ENCODE measurements around the gene ZNF845.
"Not testable (repeated sequence)": the region's sequence is repeated elsewhere in the genome, so short reads cannot be mapped to it uniquely, and the experiment has no call there.

ZNF845 gene

GRCh38 chr19:53333463-53334449 is at the start of gene ZNF845:
ZNF845 (plus strand) TSS chr19:53333749; CDS start chr19:53341308, 7,559 bp downstream.
- peak; percentile 88 to 90 for DNase-seq (ENCODE audit: low read depth in 2 of 2)

DNA sequence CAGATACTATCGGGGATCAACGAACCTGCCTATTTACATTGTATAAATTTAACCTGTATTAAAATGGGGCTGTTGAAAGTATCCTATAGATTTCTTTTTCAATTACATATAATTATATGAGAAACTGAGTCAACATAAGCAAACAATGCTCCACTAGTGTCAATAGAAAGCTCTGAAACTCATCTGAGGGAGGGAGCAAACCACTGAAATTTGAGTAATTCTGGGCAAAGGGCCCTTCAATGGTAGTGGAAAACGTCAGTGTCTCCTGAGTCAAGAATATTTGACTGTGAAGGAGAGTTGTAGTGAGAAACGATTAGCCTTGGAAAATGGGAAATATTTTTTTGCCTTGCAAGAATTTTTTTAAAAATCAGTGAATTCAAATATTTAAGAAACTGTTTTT is 48.5 kb upstream of the ZNF845 start:
- DNase-seq (ENCODE audit: low read depth in 2 of 2) = no peak

DNA sequence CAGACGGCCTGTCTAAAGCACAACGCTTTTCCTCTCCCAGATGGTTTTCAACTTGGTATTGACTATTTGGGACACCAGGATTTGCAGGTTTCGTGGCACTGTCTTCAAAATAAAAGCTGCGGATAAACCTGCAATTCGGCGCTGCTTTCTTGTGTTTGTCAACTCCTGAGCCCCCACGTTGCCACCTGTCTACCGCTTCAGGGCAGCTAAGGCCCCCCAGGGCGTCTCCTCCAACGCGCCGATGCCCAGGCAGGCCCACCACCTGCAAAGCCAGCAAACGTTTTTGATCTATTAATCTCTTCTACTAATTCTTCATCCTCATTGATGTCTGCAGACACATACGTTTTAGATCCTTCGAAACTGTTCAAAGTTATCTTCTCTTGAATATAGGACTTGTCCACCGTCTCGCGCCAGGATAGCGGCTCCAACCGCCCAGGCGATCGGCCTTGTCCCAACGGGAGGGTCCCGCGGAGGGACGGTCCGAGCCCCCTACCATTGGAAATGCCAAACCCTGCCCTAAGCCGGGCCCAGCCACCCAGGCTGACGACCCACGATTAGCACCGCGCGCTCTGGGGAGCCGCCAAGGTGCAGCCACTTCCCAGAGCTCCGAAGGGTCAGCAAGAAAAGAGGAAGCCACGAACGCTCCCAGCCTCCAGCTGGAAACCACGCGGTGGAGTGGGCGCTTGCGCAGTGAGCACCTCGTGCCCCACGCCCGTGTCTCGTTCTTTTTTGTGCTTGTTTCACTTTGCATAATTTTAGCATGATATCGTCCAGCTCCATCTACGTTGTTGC is 42.6 kb upstream of the ZNF845 start:
- no peak for DNase-seq (ENCODE audit: low read depth in 2 of 2)

GRCh38 chr19:53294786-53295441 is 38.6 kb upstream of the ZNF845 start:
- no peak for DNase-seq (ENCODE audit: low read depth in 2 of 2)

- not testable (repeated sequence) for DNase-seq (ENCODE audit: low read depth in 2 of 2)
These were observed 32.2 kb upstream of the ZNF845 start for GRCh38 chr19:53301341-53301740.

GRCh38 chr19:53308339-53308811 is 25.2 kb upstream of the ZNF845 start:
- DNase-seq (ENCODE audit: low read depth in 2 of 2) = no peak

DNA sequence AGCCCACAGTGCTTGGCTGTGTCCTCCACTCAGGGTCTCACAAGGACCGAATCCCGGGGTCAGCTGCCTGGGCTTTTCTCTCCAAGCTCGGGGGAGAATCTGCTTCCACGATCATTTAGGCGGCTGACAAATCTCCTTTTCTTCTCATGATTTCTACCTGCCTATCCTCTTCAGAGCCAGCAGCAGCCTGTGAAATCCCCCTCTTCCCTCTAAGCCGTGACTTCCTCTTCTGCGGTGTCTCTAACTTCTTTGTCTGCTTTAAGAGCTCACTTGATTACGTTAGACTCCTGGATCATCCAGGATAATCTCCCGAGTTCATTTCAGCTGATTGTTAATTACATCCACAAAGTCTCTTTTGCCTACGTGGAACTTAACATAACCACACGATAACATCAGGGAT is 22.5 kb upstream of the ZNF845 start:
- DNase-seq (ENCODE audit: low read depth in 2 of 2) = no peak

DNA sequence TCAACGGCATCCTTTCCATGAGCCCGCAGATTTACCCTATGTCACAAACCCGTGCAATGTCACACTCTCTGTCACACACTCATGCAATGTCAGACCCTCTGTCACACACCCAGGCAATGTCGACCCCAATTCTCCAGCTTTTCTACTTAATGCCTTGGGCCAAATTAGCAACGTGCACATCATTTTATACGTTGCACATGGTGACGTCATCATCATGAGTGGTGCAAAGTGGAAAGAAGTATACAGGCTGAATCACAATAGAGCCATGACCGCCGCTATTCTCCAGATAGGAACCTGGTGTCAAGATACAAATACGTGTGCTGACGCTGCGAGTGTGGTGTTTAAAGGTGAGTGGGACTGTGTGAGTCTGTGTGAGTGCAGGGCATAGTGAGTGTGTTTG is 21.7 kb upstream of the ZNF845 start:
- DNase-seq (ENCODE audit: low read depth in 2 of 2) = no peak

DNA sequence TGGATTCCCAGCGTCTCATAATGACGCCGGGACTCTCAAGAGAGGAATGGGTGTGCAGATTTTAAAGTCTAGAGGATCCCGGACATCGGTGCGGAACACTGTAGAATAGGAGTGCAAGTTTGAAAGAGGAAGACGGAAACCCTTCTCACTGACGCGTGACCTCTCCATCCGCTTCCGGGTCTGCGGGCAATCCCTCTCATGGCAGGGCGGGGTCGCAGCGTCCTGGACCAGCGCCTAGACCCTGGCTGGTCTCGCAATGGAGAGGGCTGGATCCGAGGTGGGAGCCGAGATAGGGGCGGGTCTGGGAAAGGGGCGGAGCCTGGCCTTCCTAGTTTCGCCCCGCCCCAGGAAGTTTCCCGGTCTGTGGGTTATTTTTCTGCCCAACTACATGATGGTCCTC is 4.6 kb upstream of the ZNF845 start:
- DNase-seq (ENCODE audit: low read depth in 2 of 2) = no peak

DNA sequence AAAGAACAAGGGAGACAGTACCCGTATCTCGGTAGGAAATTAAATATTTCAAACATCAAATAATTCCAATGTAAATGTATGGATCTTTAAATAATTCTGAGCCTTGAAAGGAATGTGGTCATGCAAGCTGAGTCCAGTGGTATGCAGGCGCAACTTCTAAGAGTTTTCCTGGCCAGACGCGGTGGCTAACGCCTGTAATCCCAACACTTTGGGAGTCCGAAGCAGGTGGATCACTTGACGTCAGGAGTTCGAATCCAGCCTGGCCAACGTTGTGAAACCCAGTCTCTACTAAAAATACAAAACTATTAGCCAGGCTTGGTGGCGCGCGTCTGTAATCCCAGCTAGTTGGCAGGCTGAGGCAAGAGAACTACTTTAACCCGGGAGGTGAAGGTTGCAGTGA is 1.1 kb upstream of the ZNF845 start:
- DNase-seq (ENCODE audit: low read depth in 2 of 2) = no peak

- peak in 1 of 2 donors; percentile 10 for DNase-seq (ENCODE audit: low read depth in 2 of 2)
These were observed 485 bp upstream of the ZNF845 start for GRCh38 chr19:53333066-53333462.

- DNase-seq (ENCODE audit: low read depth in 2 of 2) = not testable (repeated sequence)
These were observed 10.9 kb downstream of the ZNF845 start for GRCh38 chr19:53344403-53344802.

DNA sequence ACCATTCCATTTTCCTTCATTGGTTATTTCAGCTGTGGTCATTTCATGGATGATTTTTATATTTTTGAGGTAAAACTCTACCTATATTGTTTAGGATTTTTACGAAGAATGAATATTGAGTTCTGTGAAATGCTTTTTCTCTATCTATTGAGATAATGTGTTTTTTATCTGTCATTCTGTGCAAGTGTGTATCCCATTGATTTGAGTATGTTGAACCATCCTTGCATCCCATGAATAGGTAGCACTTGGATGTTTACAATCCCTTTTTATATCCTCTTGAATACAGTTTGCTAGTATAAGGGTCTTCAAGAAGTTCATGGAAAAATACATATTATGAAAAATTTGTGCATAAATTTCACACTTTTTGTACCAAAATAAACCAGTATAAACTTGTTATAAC is 22.2 kb downstream of the ZNF845 start:
- DNase-seq (ENCODE audit: low read depth in 2 of 2) = no peak

GRCh38 chr19:53357821-53358581 is 24.5 kb downstream of the ZNF845 start:
- DNase-seq (ENCODE audit: low read depth in 2 of 2) = no peak

- DNase-seq (ENCODE audit: low read depth in 2 of 2) = not testable (repeated sequence)
These were observed 26.5 kb downstream of the ZNF845 start for GRCh38 chr19:53360056-53360455.

- peak; percentile 93 to 95 for DNase-seq (ENCODE audit: low read depth in 2 of 2)
These were observed 31.8 kb downstream of the ZNF845 start, which contains the start of gene ZNF525 for GRCh38 chr19:53365134-53365898. ZNF525 (plus strand) TSS chr19:53365705; CDS start chr19:53372282, 6,577 bp downstream.

GRCh38 chr19:53365899-53366493 is 32.4 kb downstream of the ZNF845 start:
- peak in 1 of 2 donors; percentile 28 for DNase-seq (ENCODE audit: low read depth in 2 of 2)

- DNase-seq (ENCODE audit: low read depth in 2 of 2) = no peak
These were observed 38.6 kb downstream of the ZNF845 start for GRCh38 chr19:53372196-53372595.

DNA sequence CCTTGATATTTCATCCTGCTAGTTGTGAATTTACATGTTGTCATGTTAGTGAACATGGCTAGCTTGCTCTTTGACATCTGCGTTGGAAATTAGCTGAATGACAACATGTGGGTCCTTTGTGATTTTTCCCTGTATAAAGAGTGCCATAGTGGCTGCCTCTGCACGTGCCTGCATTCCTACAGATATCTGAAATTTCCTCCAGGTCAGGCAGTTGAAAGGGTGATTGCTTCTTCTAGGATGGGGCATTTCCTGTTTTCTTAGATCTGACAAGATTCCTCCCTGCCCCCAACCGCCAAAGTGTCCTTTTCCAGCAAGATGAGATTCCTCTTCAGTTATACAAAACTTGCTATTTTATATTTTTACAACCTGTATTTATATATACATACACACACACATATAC is 40.7 kb downstream of the ZNF845 start:
- no peak for DNase-seq (ENCODE audit: low read depth in 2 of 2)

DNA sequence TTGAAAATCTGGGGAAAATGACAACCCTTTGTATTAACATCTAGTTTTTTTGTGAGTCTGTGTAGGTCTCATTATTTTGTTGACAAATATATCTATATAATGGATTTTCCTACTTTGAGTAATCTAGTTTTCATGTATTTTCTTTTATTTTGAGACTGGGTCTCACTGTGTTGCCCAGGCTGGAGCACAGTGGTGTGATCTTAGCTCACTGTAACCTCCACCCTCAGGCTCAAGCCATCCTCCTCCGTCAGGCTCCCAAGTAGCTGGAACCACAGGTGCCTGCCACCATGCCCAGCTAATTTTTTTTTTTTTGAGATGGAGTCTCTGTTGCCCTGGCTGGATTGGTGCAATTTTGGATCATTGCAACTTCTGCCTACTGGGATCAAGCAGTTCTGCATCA is 41.2 kb downstream of the ZNF845 start:
- DNase-seq (ENCODE audit: low read depth in 2 of 2) = no peak

All from stimulated activated CD8-positive, alpha-beta memory T cell treated with anti-CD3 and anti-CD28 coated beads, Interleukin-7, amount 100 ng/mL, for 4 hours (primary cell).